Epidermal melanocyte (primary cell): ENCODE measurements around the gene THOP1.
"Not testable (repeated sequence)": the region's sequence is repeated elsewhere in the genome, so short reads cannot be mapped to it uniquely, and the experiment has no call there.

Experiments
- DNase-seq: peaks from one replicate; pipeline ENCODE4 v3.0.0; 2011; ENCODE audit warnings: low spot score; ENCODE audit not compliant: insufficient read length

The THOP1 gene

GRCh38 chr19:2817237-2817829 lies 32.0 kb downstream of the THOP1 start:
- DNase-seq = not testable (repeated sequence)

GRCh38 chr19:2819540-2820111 lies 34.3 kb downstream of the THOP1 start, which contains the start of gene ZNF554:
Gene ZNF554, plus strand, starts transcription at chr19:2819868. Its CDS starts 204 bp downstream, at chr19:2820072.
- DNase-seq = peak; percentile 93

GRCh38 chr19:2820112-2820702 lies 34.9 kb downstream of the THOP1 start:
- peak; percentile 21 for DNase-seq

- no peak for DNase-seq
These were observed 37.5 kb downstream of the THOP1 start for GRCh38 chr19:2822846-2823245.

- DNase-seq = no peak
These were observed 38.3 kb downstream of the THOP1 start for GRCh38 chr19:2823646-2824045.

GRCh38 chr19:2824129-2824528 lies 38.8 kb downstream of the THOP1 start:
- DNase-seq = no peak

GRCh38 chr19:2827022-2827421 lies 41.7 kb downstream of the THOP1 start:
- no peak for DNase-seq

GRCh38 chr19:2827840-2828489 lies 42.7 kb downstream of the THOP1 start:
- no peak for DNase-seq

GRCh38 chr19:2834294-2834871 lies 49.1 kb downstream of the THOP1 start:
- no peak for DNase-seq

- no peak for DNase-seq
These were observed 52.1 kb downstream of the THOP1 start for GRCh38 chr19:2837430-2837829.

GRCh38 chr19:2840794-2841791 lies 55.8 kb downstream of the THOP1 start, which contains the start of gene ZNF555:
Gene ZNF555, plus strand, starts transcription at chr19:2841475. Its CDS starts 98 bp downstream, at chr19:2841573.
- DNase-seq = peak; percentile 98

- DNase-seq = no peak
These were observed 56.7 kb downstream of the THOP1 start for GRCh38 chr19:2841855-2842574.

- DNase-seq = no peak
These were observed 59.8 kb downstream of the THOP1 start for GRCh38 chr19:2845107-2845506.

- no peak for DNase-seq
These were observed 61.0 kb downstream of the THOP1 start for GRCh38 chr19:2846180-2846894.

GRCh38 chr19:2847507-2847906 lies 62.2 kb downstream of the THOP1 start:
- DNase-seq = no peak

GRCh38 chr19:2848616-2849015 lies 63.3 kb downstream of the THOP1 start:
- no peak for DNase-seq

GRCh38 chr19:2850256-2850925 lies 65.1 kb downstream of the THOP1 start:
- no peak for DNase-seq

- DNase-seq = no peak
These were observed 67.3 kb downstream of the THOP1 start for GRCh38 chr19:2852598-2852997.
